ENCODE results near the gene ADAM12. TPM values are rescaled to one million over a fixed set of nuclear protein-coding genes. Genes with fewer than 3 reads are reported as not detected.

The ADAM12 gene
- total and polyA plus RNA-seq, 2 of the 13 experiments (the other 11 are each of a cell fraction or from before 2014, with no cell fraction given): not detected

DNA sequence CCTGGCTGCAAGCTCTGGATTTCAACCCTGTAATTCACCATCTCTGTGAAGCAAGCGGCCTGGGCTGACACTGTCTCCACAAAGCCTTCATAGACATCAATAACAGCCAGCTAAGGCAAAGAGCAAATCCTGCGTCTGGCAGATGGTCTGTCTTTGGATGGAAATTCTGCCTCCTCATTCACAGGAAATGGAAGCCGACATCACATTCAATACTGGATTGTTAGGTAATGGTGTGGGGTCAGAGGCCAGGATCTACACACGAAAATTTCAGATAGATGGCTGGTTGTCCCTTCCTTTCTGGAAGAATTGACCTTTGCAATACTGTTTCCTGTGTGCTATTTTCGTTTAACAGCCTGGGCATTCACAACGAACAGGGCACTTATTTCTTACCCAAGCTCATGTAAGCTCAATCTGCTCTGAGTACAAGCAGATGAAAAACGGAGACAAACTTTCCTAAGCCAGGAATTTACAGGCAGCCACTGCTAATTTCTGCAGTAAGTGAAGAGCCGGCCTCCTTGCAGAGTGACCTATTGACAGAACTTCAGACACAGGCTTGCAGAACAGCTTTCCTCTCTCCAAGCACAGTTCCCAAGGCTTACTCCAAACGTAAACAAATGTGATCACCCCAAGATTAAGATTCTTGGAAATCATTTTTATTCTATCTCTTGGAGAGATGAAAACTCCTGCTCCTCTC, 3.1 kb upstream of the ADAM12 start:
- no peak for TF ChIP-seq BHLHE40 (IDR thresholded peaks at IDR 0.05; ENCODE audit: low read length)
- no peak for TF ChIP-seq TOE1 (CRISPR knock-in tag; IDR thresholded peaks at IDR 0.05)
- TF ChIP-seq KDM6A (CRISPR knock-in tag; IDR thresholded peaks at IDR 0.05; ENCODE audit: low read depth): no peak
- TF ChIP-seq RFXANK (CRISPR knock-in tag; IDR thresholded peaks at IDR 0.05): no peak
- no peak for TF ChIP-seq MAFK (conservative IDR thresholded peaks at IDR 0.05 in 1 of 2, IDR thresholded peaks at IDR 0.05 in 1 of 2; ENCODE audit: low read length in 2 of 2)
- TF ChIP-seq ZNF605 (CRISPR knock-in tag; IDR thresholded peaks at IDR 0.05): no peak
- no peak for TF ChIP-seq FOSL2 (CRISPR knock-in tag; IDR thresholded peaks at IDR 0.05)
- TF ChIP-seq ZNF235 (CRISPR knock-in tag; IDR thresholded peaks at IDR 0.05; ENCODE audit: borderline replicate concordance): no peak
- no peak for TF ChIP-seq ATAD3A (CRISPR knock-in tag; IDR thresholded peaks at IDR 0.05)
- no peak for TF ChIP-seq ARNT2 (CRISPR knock-in tag; IDR thresholded peaks at IDR 0.05; ENCODE audit: low read depth)
- no peak for TF ChIP-seq TCF7 (IDR thresholded peaks at IDR 0.05; ENCODE audit: low read depth)
- TF ChIP-seq, protein P1, sequence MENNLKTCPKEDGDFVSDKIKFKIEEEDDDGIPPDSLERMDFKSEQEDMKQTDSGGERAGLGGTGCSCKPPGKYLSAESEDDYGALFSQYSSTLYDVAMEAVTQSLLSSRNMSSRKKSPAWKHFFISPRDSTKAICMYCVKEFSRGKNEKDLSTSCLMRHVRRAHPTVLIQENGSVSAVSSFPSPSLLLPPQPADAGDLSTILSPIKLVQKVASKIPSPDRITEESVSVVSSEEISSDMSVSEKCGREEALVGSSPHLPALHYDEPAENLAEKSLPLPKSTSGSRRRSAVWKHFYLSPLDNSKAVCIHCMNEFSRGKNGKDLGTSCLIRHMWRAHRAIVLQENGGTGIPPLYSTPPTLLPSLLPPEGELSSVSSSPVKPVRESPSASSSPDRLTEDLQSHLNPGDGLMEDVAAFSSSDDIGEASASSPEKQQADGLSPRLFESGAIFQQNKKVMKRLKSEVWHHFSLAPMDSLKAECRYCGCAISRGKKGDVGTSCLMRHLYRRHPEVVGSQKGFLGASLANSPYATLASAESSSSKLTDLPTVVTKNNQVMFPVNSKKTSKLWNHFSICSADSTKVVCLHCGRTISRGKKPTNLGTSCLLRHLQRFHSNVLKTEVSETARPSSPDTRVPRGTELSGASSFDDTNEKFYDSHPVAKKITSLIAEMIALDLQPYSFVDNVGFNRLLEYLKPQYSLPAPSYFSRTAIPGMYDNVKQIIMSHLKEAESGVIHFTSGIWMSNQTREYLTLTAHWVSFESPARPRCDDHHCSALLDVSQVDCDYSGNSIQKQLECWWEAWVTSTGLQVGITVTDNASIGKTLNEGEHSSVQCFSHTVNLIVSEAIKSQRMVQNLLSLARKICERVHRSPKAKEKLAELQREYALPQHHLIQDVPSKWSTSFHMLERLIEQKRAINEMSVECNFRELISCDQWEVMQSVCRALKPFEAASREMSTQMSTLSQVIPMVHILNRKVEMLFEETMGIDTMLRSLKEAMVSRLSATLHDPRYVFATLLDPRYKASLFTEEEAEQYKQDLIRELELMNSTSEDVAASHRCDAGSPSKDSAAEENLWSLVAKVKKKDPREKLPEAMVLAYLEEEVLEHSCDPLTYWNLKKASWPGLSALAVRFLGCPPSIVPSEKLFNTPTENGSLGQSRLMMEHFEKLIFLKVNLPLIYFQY (CRISPR knock-in tag; IDR thresholded peaks at IDR 0.05; ENCODE audit: borderline replicate concordance): no peak
- Histone ChIP-seq H3K4me2 (ENCODE audit: low read depth, low read length) (no peak overlapping the region), H3K4me3 (replicated peaks in 1 of 3; ENCODE audit: insufficient read depth in 1 of 3, low read depth in 2 of 3, low read length in 3 of 3) (no peak overlapping the region), H3K79me2 (ENCODE audit: insufficient read depth, low read length) (no peaks in the 10 kb centered on the region), H4K20me1 (ENCODE audit: insufficient read depth, low read length) (no peaks in the 10 kb centered on the region), H2AFZ (ENCODE audit: low read length) (no peak overlapping the region), H3K9me3 (ENCODE audit: low read length) (no peaks in the 10 kb centered on the region), H3K27ac (ENCODE audit: extremely low read length, insufficient read depth, low read length) (no peak overlapping the region), H3K27me3 (ENCODE audit: control insufficient read depth in 1 of 2, insufficient read depth in 2 of 2, low read length in 2 of 2) (peaks cover 0 to 21% of the 10 kb centered on the region in 2 experiments; a peak in 4 of 5 replicates), H3K4me1 (ENCODE audit: insufficient read depth, low read length) (no peaks in the 10 kb centered on the region), H3K9ac (ENCODE audit: insufficient read depth, low read depth, low read length) (no peak overlapping the region), H3K36me3 (replicated peaks in 1 of 2; ENCODE audit: control insufficient read depth in 1 of 2, insufficient read depth in 2 of 2, low read length in 2 of 2) (no peaks in the 10 kb centered on the region)
- no peak for ATAC-seq
- intact Hi-C loops (cut with micrococcal nuclease; ENCODE audit: unreplicated experiment): no loop called here
- WGBS (ENCODE audit: low lambda C conversion rate): 8% methylated on average over 9 of the region's 9 CpGs
- ChIA-PET CTCF (ENCODE audit: low intra/inter-chr PET ratio, low total read pairs) (no interaction called here), POLR2A (no interaction called here)
- no peak for DNase-seq (ENCODE audit: low spot score)
- no TSS peak for BruUV-seq (replicated peaks)
- FAIRE-seq: no peak
- in situ Hi-C loops (cut with HindIII; ENCODE audit: extremely low pct_ligation_motif_present, low pct_unique_long_range_greater_than_20kb): loop anchor here (25.0 kb wide), 1 partner anchor 404 kb away; no protein-coding TSS in a partner anchor
